Neural cell (in vitro differentiated cells): Measurements from ENCODE around the gene HMCN2. TPM values are rescaled to one million over a fixed set of nuclear protein-coding genes. Genes with fewer than 3 reads are reported as not detected.

Experiments used
- H2AFZ ChIP-seq: fragments of 200-600, 300-800 bp; sonication (generic), shearing (Covaris generic); 2 replicates; pipeline ENCODE4 v1.6.0; 2014; ENCODE audit warnings: low read depth, mild to moderate bottlenecking, antibody characterized with exemption, low read length, moderate library complexity
- H3F3A ChIP-seq: fragments of 200-600 bp; shearing (Covaris generic); 2 replicates; pipeline ENCODE4 v1.6.1; 2016; ENCODE audit warnings: mild to moderate bottlenecking, moderate library complexity, mixed read lengths, antibody characterized with exemption, low read length; ENCODE audit not compliant: insufficient read depth, poor library complexity, severe bottlenecking
- H3K27ac ChIP-seq: fragments of 200-600, 300-800 bp; sonication (generic), shearing (Covaris generic); 2 replicates; pipeline ENCODE4 v1.5.1; 2014; ENCODE audit warnings: mild to moderate bottlenecking, low read length, moderate library complexity
- H3K27me3 ChIP-seq: fragments of 300-800, 200-600 bp; sonication (generic), shearing (Covaris generic); 2 replicates; pipeline ENCODE4 v1.6.0; 2014; ENCODE audit warnings: mild to moderate bottlenecking, low read depth, low read length, moderate library complexity; ENCODE audit not compliant: insufficient read depth
- H3K36me3 ChIP-seq: fragments of 300-800, 200-600 bp; sonication (generic), shearing (Covaris generic); 2 replicates; pipeline ENCODE4 v1.5.1; 2014; ENCODE audit warnings: mild to moderate bottlenecking, antibody characterized with exemption, low read length, moderate library complexity; ENCODE audit not compliant: insufficient read depth
- H3K4me2 ChIP-seq: fragments of 300-800, 200-600 bp; sonication (generic), shearing (Covaris generic); 2 replicates; pipeline ENCODE4 v1.6.0; 2014; ENCODE audit warnings: mild to moderate bottlenecking, low read length
- H3K4me3 ChIP-seq: fragments of 300-800, 200-600 bp; sonication (generic), shearing (Covaris generic); 2 replicates; pipeline ENCODE4 v1.5.1; 2014; ENCODE audit warnings: mild to moderate bottlenecking, low read length, moderate library complexity
- H3K79me2 ChIP-seq: fragments of 200-600 bp; shearing (Covaris generic); replicated peaks from 2 replicates; pipeline ENCODE4 v1.6.0; 2014; ENCODE audit warnings: mild to moderate bottlenecking, low read length, moderate library complexity; ENCODE audit not compliant: insufficient read depth
- H3K9ac ChIP-seq: fragments of 300-800, 200-600 bp; sonication (generic), shearing (Covaris generic); 2 replicates; pipeline ENCODE4 v1.6.1; 2016; ENCODE audit warnings: mild to moderate bottlenecking, low read length, mixed read lengths
- H3K9me2 ChIP-seq: fragments of 200-600 bp; shearing (Covaris generic); 2 replicates; pipeline ENCODE4 v1.6.1; 2016; ENCODE audit warnings: mild to moderate bottlenecking, low read length, mixed read lengths; ENCODE audit not compliant: insufficient read depth
- H3K9me3 ChIP-seq: fragments of 200-600, 300-800 bp; sonication (generic), shearing (Covaris generic); 2 replicates; pipeline ENCODE4 v1.6.1; 2016; ENCODE audit warnings: mild to moderate bottlenecking, mixed run types, low read length, moderate library complexity, mixed read lengths
- H4K20me1 ChIP-seq: fragments of 200-600 bp; shearing (Covaris generic); 2 replicates; pipeline ENCODE4 v1.6.1; 2016; ENCODE audit warnings: mild to moderate bottlenecking, mixed run types; ENCODE audit not compliant: insufficient read depth
- CTCF ChIP-seq: fragments of 450-650 bp; IDR thresholded peaks from 2 replicates; pipeline ENCODE4 v1.5.1; 2014; ENCODE audit warnings: antibody characterized with exemption, mild to moderate bottlenecking, moderate library complexity; ENCODE audit not compliant: poor library complexity, severe bottlenecking
- EP300 ChIP-seq: fragments of 450-650 bp; conservative IDR thresholded peaks from 2 replicates; pipeline ENCODE4 v1.6.1; 2014; ENCODE audit warnings: antibody characterized with exemption, mild to moderate bottlenecking, moderate library complexity; ENCODE audit not compliant: poor library complexity, severe bottlenecking
- EZH2 ChIP-seq: fragments of 200-600, 300-800 bp; shearing (Covaris generic), sonication (generic); IDR thresholded peaks from 2 replicates; pipeline ENCODE4 v1.6.1; 2014; ENCODE audit warnings: antibody characterized with exemption, low read length, borderline replicate concordance, mild to moderate bottlenecking; ENCODE audit not compliant: insufficient read depth, poor library complexity, severe bottlenecking
- MXI1 ChIP-seq: fragments of 450-650 bp; conservative IDR thresholded peaks from 2 replicates; pipeline ENCODE4 v1.6.1; 2014; ENCODE audit warnings: antibody characterized with exemption, mild to moderate bottlenecking; ENCODE audit not compliant: poor library complexity, severe bottlenecking
- POLR2AphosphoS5 ChIP-seq: IDR thresholded peaks from 2 replicates; pipeline ENCODE4 v1.6.1; 2012
- RAD21 ChIP-seq: fragments of 450-650 bp; conservative IDR thresholded peaks from 2 replicates; pipeline ENCODE4 v1.6.1; 2014; ENCODE audit warnings: antibody characterized with exemption, mild to moderate bottlenecking, moderate library complexity
- SMC3 ChIP-seq: fragments of 450-650 bp; conservative IDR thresholded peaks from 2 replicates; pipeline ENCODE4 v1.6.1; 2014; ENCODE audit warnings: antibody characterized with exemption, mild to moderate bottlenecking, moderate library complexity; ENCODE audit not compliant: poor library complexity
- polyA plus RNA-seq: library from polyadenylated mRNA; depleted of rRNA; stranded (reverse); fragments of >200 nt; gene quantifications from 2 replicates; pipeline ENCODE4 v1.2.3, GENCODE V29; 2014
- TF ChIP-seq, protein P1 (sequence below): IDR thresholded peaks from 2 replicates; pipeline ENCODE4 v1.6.1; 2012; ENCODE audit warnings: borderline replicate concordance

Gene HMCN2
- polyA plus RNA-seq, 1 donor from 2014 or later: 1.7 TPM

DNA sequence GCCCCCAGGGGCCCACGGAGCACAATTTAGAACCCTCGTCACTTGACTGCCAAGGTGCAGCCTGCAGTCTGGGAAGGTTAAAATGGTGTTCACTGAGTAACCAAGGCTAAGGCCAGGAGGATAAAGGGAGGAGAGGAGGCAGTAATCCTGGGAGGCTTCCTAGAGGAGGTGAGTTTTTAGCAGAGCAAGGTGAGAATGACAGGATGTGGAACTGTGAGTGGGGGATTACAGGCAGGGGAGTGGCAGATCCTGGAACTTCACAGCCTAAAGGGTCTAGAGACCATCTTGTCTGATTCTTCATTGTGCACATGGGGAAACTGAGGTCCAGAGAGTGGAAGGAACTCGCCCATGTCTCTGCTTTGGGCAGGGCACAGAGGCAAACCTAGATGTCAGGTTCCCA lies 136.7 kb downstream of the HMCN2 start:
- H3K9me3 ChIP-seq: no peaks in the 10 kb centered on the region
- no peaks in the 10 kb centered on the region for H3F3A ChIP-seq
- no peaks in the 10 kb centered on the region for H3K9me2 ChIP-seq
- H2AFZ ChIP-seq: no peak overlapping the region
- no peak overlapping the region for H3K4me2 ChIP-seq
- TF ChIP-seq RAD21: no peak
- TF ChIP-seq SMC3: no peak
- no peak for TF ChIP-seq MXI1
- TF ChIP-seq, protein P1, sequence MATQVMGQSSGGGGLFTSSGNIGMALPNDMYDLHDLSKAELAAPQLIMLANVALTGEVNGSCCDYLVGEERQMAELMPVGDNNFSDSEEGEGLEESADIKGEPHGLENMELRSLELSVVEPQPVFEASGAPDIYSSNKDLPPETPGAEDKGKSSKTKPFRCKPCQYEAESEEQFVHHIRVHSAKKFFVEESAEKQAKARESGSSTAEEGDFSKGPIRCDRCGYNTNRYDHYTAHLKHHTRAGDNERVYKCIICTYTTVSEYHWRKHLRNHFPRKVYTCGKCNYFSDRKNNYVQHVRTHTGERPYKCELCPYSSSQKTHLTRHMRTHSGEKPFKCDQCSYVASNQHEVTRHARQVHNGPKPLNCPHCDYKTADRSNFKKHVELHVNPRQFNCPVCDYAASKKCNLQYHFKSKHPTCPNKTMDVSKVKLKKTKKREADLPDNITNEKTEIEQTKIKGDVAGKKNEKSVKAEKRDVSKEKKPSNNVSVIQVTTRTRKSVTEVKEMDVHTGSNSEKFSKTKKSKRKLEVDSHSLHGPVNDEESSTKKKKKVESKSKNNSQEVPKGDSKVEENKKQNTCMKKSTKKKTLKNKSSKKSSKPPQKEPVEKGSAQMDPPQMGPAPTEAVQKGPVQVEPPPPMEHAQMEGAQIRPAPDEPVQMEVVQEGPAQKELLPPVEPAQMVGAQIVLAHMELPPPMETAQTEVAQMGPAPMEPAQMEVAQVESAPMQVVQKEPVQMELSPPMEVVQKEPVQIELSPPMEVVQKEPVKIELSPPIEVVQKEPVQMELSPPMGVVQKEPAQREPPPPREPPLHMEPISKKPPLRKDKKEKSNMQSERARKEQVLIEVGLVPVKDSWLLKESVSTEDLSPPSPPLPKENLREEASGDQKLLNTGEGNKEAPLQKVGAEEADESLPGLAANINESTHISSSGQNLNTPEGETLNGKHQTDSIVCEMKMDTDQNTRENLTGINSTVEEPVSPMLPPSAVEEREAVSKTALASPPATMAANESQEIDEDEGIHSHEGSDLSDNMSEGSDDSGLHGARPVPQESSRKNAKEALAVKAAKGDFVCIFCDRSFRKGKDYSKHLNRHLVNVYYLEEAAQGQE: no peak
- TF ChIP-seq EP300: no peak
- no peak overlapping the region for H3K27ac ChIP-seq
- no peaks in the 10 kb centered on the region for H4K20me1 ChIP-seq
- H3K27me3 ChIP-seq: no peaks in the 10 kb centered on the region
- H3K79me2 ChIP-seq: no peaks in the 10 kb centered on the region
- no peak overlapping the region for H3K9ac ChIP-seq
- no peaks in the 10 kb centered on the region for H3K36me3 ChIP-seq
- no peak overlapping the region for H3K4me3 ChIP-seq

- Histone ChIP-seq H3K4me2 (no peak overlapping the region), H3K27me3 (no peaks in the 10 kb centered on the region), H3K9me2 (no peaks in the 10 kb centered on the region), H3F3A (no peaks in the 10 kb centered on the region), H3K36me3 (no peaks in the 10 kb centered on the region), H3K9ac (no peak overlapping the region), H3K79me2 (no peaks in the 10 kb centered on the region), H2AFZ (no peak overlapping the region), H3K9me3 (no peaks in the 10 kb centered on the region), H3K4me3 (no peak overlapping the region), H4K20me1 (no peaks in the 10 kb centered on the region), H3K27ac (no peak overlapping the region)
- TF ChIP-seq POLR2AphosphoS5 (no peak), CTCF (no peak), EZH2 (no peak), MXI1 (no peak)
- TF ChIP-seq, protein P1: no peak
Observed at GRCh38 chr9:130402645-130403440, 137.3 kb downstream of the HMCN2 start.
